ENCODE results near the gene C1R. TPM values are rescaled to one million over a fixed set of nuclear protein-coding genes. Genes with fewer than 3 reads are reported as not detected.
A peak's percentile ranks its signal among the peaks of the same experiment; 100 is the strongest.

C1R gene
- total RNA-seq, 6 donors from 2014 or later, result 116 to 410 (median 210) TPM

DNA sequence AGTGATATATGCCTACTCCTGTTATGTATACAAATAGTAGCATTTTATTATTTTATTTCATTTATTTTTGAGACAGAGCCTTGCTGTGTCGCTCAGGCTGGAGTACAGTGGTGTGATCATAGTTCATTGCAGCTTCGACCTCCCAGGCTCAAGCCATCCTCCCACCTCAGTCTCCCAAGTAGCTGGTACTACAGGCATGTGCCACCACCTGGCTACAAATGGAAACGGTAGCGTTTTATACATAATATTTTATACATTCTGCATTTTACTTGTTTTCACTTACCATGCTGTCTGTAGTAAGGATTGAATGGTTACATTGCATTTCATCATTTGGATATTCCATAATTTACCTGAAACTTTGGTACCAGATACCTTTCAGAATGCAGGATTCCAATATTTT, 14.1 kb downstream of the C1R start:
- 65 to 71% methylated on average over 4 of the region's 4 CpGs for WGBS, 2 donors

GRCh38 chr12:7076493-7076892, 15.8 kb downstream of the C1R start:
- Histone ChIP-seq H3K9me3 (no peaks in the 10 kb centered on the region), H3K4me1 (peaks cover 0 to 14% (median 7%) of the 10 kb centered on the region in 4 donors), H3K27ac (no peak overlapping the region), H3K4me3 (no peak overlapping the region), H3K27me3 (no peaks in the 10 kb centered on the region), H3K36me3 (peaks cover 0 to 11% (median 0%) of the 10 kb centered on the region in 4 donors)
- ATAC-seq (ENCODE audit: low FRiP score in 2 of 2) (no peak), DNase-seq (no peak)
- no peak for TF ChIP-seq EP300 (IDR thresholded peaks at IDR 0.05)
- TF ChIP-seq CTCF (IDR thresholded peaks at IDR 0.05), result no peak
- no peak for TF ChIP-seq POLR2AphosphoS5 (IDR thresholded peaks at IDR 0.05)
- TF ChIP-seq POLR2A (IDR thresholded peaks at IDR 0.05), result no peak
- 91 to 94% methylated on average over 4 of the region's 4 CpGs for WGBS, 2 donors

More for the DNA sequence above, 14.1 kb downstream of the C1R start:
- no peak for TF ChIP-seq POLR2AphosphoS5 (IDR thresholded peaks at IDR 0.05)
- TF ChIP-seq CTCF (IDR thresholded peaks at IDR 0.05), result no peak
- no peak for TF ChIP-seq POLR2A (IDR thresholded peaks at IDR 0.05)
- no peak for ATAC-seq (ENCODE audit: low FRiP score in 2 of 2)
- no peak overlapping the region for H3K4me3 ChIP-seq
- H3K27me3 ChIP-seq, result no peaks in the 10 kb centered on the region
- H3K36me3 ChIP-seq, result peaks cover 0 to 25% (median 2%) of the 10 kb centered on the region in 4 donors
- H3K4me1 ChIP-seq, result peaks cover 0 to 14% (median 7%) of the 10 kb centered on the region in 4 donors
- H3K27ac ChIP-seq, result no peak overlapping the region
- DNase-seq, result no peak
- H3K9me3 ChIP-seq, result no peaks in the 10 kb centered on the region

DNA sequence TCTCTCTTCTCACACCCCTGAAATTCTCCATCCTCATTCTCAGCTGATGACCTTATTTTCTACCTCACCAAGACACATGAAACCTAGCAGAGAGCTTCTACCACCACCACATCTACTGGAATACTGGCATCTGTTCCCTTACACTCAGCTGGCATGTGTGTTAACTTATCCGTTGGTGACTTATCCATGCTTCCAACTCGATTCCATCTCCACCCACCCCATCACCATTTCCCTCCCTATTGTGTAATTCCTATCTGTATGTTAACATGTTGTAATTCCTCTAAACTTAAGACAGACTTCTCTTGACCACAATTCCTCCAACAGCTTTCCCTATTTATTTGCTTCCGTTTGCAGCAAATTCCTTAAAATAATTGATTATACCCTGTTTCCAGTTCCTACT, 16.3 kb downstream of the C1R start:
- no peak overlapping the region for H3K4me3 ChIP-seq

DNA sequence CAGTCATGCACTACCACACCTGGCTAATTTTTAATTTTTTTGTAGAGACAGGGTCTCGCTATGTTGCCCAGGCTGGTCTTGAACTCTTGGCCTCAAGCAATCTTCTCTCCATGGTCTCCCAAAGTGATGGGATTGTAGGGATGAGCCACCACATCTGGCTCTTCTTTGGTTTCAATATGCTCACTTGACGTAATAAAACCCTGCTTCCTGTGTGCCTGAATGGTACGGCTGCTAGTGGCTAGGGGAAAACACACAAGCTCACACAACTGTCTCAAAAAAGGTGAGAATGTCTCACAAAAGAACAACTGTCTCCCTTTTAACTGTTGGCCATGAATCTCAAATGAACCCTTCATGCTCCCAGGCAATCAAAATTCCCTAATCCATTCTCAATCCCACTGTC, 16.7 kb downstream of the C1R start:
- Histone ChIP-seq H3K27ac (no peak overlapping the region), H3K27me3 (no peaks in the 10 kb centered on the region), H3K4me1 (peaks cover 0 to 14% (median 7%) of the 10 kb centered on the region in 4 donors), H3K4me3 (no peak overlapping the region), H3K36me3 (peaks cover 0 to 2% (median 0%) of the 10 kb centered on the region in 4 donors), H3K9me3 (no peaks in the 10 kb centered on the region)
- ATAC-seq (ENCODE audit: low FRiP score in 2 of 2) (no peak), DNase-seq (no peak)
- 72 to 76% methylated on average over 3 of the region's 3 CpGs for WGBS, 2 donors
- TF ChIP-seq EP300 (IDR thresholded peaks at IDR 0.05), result no peak
- TF ChIP-seq POLR2A (IDR thresholded peaks at IDR 0.05), result no peak
- TF ChIP-seq CTCF (IDR thresholded peaks at IDR 0.05), result no peak
- TF ChIP-seq POLR2AphosphoS5 (IDR thresholded peaks at IDR 0.05), result no peak

More for the DNA sequence above, 16.3 kb downstream of the C1R start:
- DNase-seq (no peak), ATAC-seq (ENCODE audit: low FRiP score in 2 of 2) (peak in 1 of 2 donors; percentile 52)
- Histone ChIP-seq H3K4me1 (peaks cover 0 to 14% (median 7%) of the 10 kb centered on the region in 4 donors), H3K27ac (no peak overlapping the region), H3K36me3 (peaks cover 0 to 5% (median 0%) of the 10 kb centered on the region in 4 donors), H3K9me3 (no peaks in the 10 kb centered on the region), H3K27me3 (no peaks in the 10 kb centered on the region)
- no peak for TF ChIP-seq POLR2AphosphoS5 (IDR thresholded peaks at IDR 0.05)
- WGBS, 2 donors, result 56 to 62% methylated on average over 3 of the region's 3 CpGs

GRCh38 chr12:7073946-7074345, 18.3 kb downstream of the C1R start:
- WGBS, 2 donors, result 38% methylated on average over 1 of the region's 1 CpG
- TF ChIP-seq CTCF (IDR thresholded peaks at IDR 0.05) (no peak), EP300 (IDR thresholded peaks at IDR 0.05) (no peak), POLR2A (IDR thresholded peaks at IDR 0.05) (no peak), POLR2AphosphoS5 (IDR thresholded peaks at IDR 0.05) (no peak)
- ATAC-seq (ENCODE audit: low FRiP score in 2 of 2) (no peak), DNase-seq (no peak)
- Histone ChIP-seq H3K36me3 (peaks cover 0 to 10% (median 0%) of the 10 kb centered on the region in 4 donors), H3K9me3 (no peaks in the 10 kb centered on the region), H3K27me3 (no peaks in the 10 kb centered on the region), H3K4me3 (no peak overlapping the region), H3K4me1 (peaks cover 0 to 5% (median 2%) of the 10 kb centered on the region in 4 donors), H3K27ac (no peak overlapping the region)

Measured in upper lobe of left lung (tissue), 6 donors.